ENCODE measurements around the gene ADARB1. TPM values are rescaled to one million over a fixed set of nuclear protein-coding genes. Genes with fewer than 3 reads are reported as not detected.

The ADARB1 gene
- total RNA-seq, 2 donors from 2014 or later: 8.7 to 9.3 TPM

DNA sequence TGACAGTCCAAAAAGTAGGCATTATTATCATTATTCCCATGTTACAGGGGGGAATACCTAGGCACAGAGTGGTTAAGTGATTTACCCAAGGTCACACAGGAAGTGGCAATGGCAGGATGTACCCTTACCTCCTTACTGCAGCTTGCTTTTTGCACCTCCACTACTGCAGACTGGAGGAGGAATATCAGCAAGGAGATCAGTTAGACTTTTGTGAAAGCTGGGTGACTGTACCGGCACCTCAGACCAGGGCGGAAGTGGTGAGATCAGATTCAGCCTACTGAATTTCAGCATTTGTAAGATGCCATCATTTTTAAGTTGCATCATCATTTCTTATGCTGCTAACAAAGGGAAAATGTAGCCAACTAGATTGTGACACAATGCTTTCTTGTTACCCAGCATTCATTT is 4.5 kb downstream of the ADARB1 start:
- intact Hi-C loops (cut with DNase I): loop anchor here (5.0 kb wide), 1 partner anchor 48 kb away; no protein-coding TSS in a partner anchor
- TF ChIP-seq, protein P1, sequence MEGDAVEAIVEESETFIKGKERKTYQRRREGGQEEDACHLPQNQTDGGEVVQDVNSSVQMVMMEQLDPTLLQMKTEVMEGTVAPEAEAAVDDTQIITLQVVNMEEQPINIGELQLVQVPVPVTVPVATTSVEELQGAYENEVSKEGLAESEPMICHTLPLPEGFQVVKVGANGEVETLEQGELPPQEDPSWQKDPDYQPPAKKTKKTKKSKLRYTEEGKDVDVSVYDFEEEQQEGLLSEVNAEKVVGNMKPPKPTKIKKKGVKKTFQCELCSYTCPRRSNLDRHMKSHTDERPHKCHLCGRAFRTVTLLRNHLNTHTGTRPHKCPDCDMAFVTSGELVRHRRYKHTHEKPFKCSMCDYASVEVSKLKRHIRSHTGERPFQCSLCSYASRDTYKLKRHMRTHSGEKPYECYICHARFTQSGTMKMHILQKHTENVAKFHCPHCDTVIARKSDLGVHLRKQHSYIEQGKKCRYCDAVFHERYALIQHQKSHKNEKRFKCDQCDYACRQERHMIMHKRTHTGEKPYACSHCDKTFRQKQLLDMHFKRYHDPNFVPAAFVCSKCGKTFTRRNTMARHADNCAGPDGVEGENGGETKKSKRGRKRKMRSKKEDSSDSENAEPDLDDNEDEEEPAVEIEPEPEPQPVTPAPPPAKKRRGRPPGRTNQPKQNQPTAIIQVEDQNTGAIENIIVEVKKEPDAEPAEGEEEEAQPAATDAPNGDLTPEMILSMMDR (IDR thresholded peaks at IDR 0.05): no peak
- H3K9ac ChIP-seq (ENCODE audit: low read depth in 2 of 2, low read length in 2 of 2): no peak overlapping the region
- no peaks in the 10 kb centered on the region for H3K27me3 ChIP-seq
- H3K27ac ChIP-seq: no peak overlapping the region
- no peaks in the 10 kb centered on the region for H3K36me3 ChIP-seq
- H3K4me1 ChIP-seq: peaks cover 8% of the 10 kb centered on the region
- no peaks in the 10 kb centered on the region for H3K9me3 ChIP-seq
- no peak for DNase-seq
- H3K4me3 ChIP-seq: no peak overlapping the region

DNA sequence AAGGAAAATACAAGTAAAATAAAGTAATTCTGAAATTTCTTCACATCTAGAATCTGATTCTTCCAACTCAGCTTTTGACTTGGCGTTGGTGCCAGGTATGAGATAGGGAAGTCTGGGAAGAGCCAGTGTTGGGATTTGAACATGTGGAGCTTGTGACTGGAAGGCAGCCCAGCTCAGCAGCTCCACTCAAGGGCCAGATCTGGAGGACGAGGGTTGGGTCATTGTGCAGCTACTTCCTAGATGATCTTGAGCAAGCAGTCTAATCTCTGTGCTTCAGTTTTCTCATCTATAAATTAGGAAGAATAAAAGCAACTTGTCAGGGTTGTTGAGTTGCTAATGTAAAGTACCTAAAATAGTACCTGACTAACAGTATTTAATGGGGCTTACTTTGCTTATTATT is 5.0 kb downstream of the ADARB1 start:
- Histone ChIP-seq H3K4me3 (no peak overlapping the region), H3K27ac (no peak overlapping the region), H3K27me3 (no peaks in the 10 kb centered on the region), H3K36me3 (no peaks in the 10 kb centered on the region), H3K9me3 (no peaks in the 10 kb centered on the region), H3K4me1 (peaks cover 8% of the 10 kb centered on the region), H3K9ac (ENCODE audit: low read depth in 2 of 2, low read length in 2 of 2) (no peak overlapping the region)
- TF ChIP-seq, protein P1 (IDR thresholded peaks at IDR 0.05): no peak
- no peak for DNase-seq
- intact Hi-C loops (cut with DNase I): loop anchor here (5.0 kb wide), 1 partner anchor 48 kb away; no protein-coding TSS in a partner anchor

DNA sequence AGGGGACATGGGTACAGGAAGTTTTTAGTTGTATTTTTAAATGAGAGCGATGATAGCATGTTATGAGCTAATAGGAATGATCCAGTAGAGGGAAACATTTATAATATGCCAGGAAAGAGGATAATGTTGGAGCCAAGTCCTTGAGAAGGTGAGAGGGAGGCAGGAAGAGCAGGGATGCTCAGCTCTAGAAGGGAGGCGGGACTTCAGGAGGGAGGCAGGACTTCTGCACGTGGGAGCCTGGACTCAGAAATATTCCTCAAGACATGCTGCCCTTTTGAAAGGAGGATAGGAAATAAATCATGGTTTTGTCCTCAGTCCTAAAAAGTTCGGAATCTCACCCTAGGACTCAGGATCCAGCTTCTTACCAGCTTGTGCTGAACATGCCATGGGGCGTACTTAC is 5.9 kb downstream of the ADARB1 start:
- Histone ChIP-seq H3K36me3 (no peaks in the 10 kb centered on the region), H3K27ac (no peak overlapping the region), H3K9ac (ENCODE audit: low read depth in 2 of 2, low read length in 2 of 2) (no peak overlapping the region), H3K4me3 (no peak overlapping the region), H3K9me3 (no peaks in the 10 kb centered on the region), H3K27me3 (no peaks in the 10 kb centered on the region), H3K4me1 (peaks cover 8% of the 10 kb centered on the region)
- DNase-seq: no peak
- intact Hi-C loops (cut with DNase I): no loop called here
- TF ChIP-seq, protein P1 (IDR thresholded peaks at IDR 0.05): no peak

DNA sequence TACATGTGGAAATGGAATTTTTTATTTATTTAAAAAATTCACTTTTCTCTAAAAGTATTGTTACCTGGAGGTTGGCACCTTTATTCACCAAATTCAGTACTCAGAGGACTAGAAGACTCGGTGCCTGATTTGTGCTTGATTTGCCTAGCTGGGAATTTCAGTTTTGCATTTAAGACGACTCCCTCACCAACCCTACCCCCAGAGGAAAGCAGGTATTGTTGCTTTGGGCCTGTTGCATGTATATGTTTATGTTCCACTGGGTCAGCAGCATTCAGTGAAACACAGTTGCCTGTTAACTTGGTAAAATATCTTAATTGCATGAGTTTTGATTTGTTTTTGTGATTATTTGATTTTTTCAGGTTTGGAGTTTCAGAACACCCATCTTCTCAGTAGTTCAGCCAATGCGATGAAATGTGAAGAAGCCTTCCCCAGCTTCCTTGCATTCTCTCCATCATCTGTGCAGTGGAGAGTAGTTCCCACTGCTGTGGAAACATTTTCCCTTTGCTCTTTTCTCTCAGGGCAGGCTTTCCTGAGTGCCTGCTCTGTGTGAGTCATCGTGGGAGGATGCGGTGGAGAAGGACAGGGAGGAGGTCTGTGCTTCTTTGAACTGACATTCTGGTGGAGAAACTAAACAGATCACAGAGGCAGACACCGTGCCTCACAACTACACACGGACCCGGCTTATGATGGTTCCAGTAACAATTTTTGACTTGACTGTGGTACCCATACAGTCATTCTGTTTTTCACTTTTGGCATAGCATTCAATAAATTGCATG is 6.4 kb downstream of the ADARB1 start:
- Histone ChIP-seq H3K27ac (no peak overlapping the region), H3K9ac (ENCODE audit: low read depth in 2 of 2, low read length in 2 of 2) (no peak overlapping the region)

DNA sequence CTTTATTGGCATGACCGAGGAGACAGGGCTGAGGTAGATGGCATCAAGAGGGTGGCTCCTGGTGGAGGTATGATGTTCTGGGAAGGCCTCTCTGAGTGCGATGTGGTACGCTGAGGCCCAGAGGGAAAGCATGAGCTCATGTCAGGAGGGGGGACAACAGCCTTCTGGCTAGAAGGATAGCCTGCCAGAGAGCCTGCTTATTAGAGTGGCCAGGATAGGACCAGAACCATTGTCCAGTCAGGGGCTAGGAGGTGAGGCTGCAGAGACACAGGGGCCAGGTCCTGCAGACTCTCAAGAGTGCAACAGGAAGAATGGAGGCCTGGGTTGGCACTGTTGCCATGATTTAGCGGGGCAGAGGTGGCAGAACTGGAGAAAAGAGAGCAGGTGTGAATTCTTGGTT is 7.3 kb downstream of the ADARB1 start:
- H3K9ac ChIP-seq (ENCODE audit: low read depth in 2 of 2, low read length in 2 of 2): no peak overlapping the region
- H3K27ac ChIP-seq: no peak overlapping the region
- no peak for DNase-seq
- TF ChIP-seq, protein P1 (IDR thresholded peaks at IDR 0.05): no peak
- intact Hi-C loops (cut with DNase I): no loop called here
- H3K9me3 ChIP-seq: no peaks in the 10 kb centered on the region
- no peaks in the 10 kb centered on the region for H3K4me1 ChIP-seq
- H3K36me3 ChIP-seq: no peaks in the 10 kb centered on the region
- no peak overlapping the region for H3K4me3 ChIP-seq
- no peaks in the 10 kb centered on the region for H3K27me3 ChIP-seq

More for the DNA sequence above, 6.4 kb downstream of the ADARB1 start:
- H3K4me3 ChIP-seq: no peak overlapping the region
- no peaks in the 10 kb centered on the region for H3K9me3 ChIP-seq
- TF ChIP-seq, protein P1 (IDR thresholded peaks at IDR 0.05): no peak
- no peaks in the 10 kb centered on the region for H3K36me3 ChIP-seq
- no peaks in the 10 kb centered on the region for H3K27me3 ChIP-seq
- no peak for DNase-seq
- intact Hi-C loops (cut with DNase I): no loop called here
- H3K4me1 ChIP-seq: peaks cover 3% of the 10 kb centered on the region
